ENCODE measurements around the gene EDC4. TPM values are rescaled to one million over a fixed set of nuclear protein-coding genes. Genes with fewer than 3 reads are reported as not detected.

EDC4 gene
- total RNA-seq, 1 experiment from 2014 or later = 43.5 TPM

DNA sequence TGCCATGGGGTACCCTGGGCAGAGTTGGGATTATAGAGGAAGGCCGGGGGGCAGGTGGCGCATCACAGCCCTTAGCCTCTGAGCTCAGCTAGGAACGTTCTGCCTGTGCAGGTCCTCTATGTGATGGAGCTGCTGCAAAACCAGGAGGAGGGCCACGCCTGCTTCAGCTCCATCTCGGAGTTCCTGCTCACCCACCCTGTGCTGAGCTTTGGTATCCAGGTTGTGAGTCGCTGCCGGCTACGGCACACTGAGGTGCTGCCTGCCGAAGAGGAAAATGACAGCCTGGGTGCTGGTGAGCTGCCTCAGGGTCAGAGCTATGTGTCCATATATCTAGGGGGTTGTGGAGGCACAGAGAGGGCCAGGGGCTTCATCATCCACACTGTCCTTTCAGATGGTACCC, 6.0 kb downstream of the EDC4 start:
- Histone ChIP-seq H3K4me1 (peaks cover 4% of the 10 kb centered on the region; the same call in 1 of the 2 replicates), H3K27ac (no peak overlapping the region), H3K4me3 (no peak overlapping the region), H3K36me3 (peaks cover 14% of the 10 kb centered on the region), H3K27me3 (no peaks in the 10 kb centered on the region), H3K9me3 (replicated peaks) (no peaks in the 10 kb centered on the region)
- no peak for DNase-seq

DNA sequence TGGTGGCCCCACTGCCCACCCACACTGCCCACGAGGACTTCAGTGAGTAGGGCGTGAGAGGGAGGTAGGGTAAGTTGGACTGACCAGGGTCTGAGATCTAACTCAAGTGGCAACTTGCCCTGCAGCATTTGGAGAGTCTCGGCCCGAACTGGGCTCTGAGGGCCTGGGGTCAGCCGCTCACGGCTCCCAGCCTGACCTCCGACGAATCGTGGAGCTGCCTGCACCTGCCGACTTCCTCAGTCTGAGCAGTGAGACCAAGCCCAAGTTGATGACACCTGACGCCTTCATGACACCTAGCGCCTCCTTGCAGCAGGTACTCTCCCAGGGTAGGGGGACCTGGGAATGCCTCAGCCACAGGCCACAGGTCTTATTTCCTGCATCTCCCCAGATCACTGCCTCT, 6.6 kb downstream of the EDC4 start:
- Histone ChIP-seq H3K9me3 (replicated peaks) (no peaks in the 10 kb centered on the region), H3K36me3 (peaks cover 17% of the 10 kb centered on the region), H3K27me3 (no peaks in the 10 kb centered on the region), H3K4me3 (no peak overlapping the region), H3K4me1 (peaks cover 4% of the 10 kb centered on the region; the same call in 1 of the 2 replicates), H3K27ac (no peak overlapping the region)
- DNase-seq = no peak

DNA sequence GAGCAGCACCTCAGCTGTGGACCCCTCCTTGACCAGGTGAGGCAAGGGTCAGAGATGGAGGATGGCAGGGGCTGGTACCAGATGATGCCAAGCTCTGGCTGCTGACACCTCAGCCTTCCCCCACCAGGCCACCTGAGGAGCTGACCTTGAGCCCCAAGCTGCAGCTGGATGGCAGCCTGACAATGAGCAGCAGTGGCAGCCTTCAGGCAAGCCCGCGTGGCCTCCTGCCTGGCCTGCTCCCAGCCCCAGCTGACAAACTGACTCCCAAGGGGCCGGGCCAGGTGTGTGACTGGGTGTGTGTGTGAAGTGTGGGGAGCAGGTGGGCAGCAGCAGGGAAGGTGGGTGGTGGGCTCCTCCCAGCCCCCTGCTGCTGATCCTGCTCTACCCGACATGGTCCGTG, 7.1 kb downstream of the EDC4 start:
- Histone ChIP-seq H3K36me3 (peaks cover 17% of the 10 kb centered on the region), H3K27me3 (no peaks in the 10 kb centered on the region), H3K9me3 (replicated peaks) (no peaks in the 10 kb centered on the region), H3K27ac (no peak overlapping the region), H3K4me3 (no peak overlapping the region), H3K4me1 (peaks cover 4% of the 10 kb centered on the region; the same call in 1 of the 2 replicates)
- DNase-seq = no peak

DNA sequence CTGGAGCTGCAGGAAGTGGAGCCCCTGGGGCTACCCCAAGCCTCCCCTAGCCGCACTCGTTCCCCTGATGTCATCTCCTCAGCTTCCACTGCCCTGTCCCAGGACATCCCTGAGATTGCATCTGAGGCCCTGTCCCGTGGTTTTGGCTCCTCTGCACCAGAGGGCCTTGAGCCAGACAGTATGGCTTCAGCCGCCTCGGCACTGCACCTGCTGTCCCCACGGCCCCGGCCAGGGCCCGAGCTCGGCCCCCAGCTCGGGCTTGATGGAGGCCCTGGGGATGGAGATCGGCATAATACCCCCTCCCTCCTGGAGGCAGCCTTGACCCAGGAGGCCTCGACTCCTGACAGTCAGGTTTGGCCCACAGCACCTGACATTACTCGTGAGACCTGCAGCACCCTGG, 7.7 kb downstream of the EDC4 start:
- Histone ChIP-seq H3K27me3 (no peaks in the 10 kb centered on the region), H3K4me1 (peaks cover 4% of the 10 kb centered on the region; the same call in 1 of the 2 replicates), H3K4me3 (no peak overlapping the region), H3K27ac (no peak overlapping the region), H3K9me3 (replicated peaks) (no peaks in the 10 kb centered on the region), H3K36me3 (peaks cover 17% of the 10 kb centered on the region)
- no peak for DNase-seq

DNA sequence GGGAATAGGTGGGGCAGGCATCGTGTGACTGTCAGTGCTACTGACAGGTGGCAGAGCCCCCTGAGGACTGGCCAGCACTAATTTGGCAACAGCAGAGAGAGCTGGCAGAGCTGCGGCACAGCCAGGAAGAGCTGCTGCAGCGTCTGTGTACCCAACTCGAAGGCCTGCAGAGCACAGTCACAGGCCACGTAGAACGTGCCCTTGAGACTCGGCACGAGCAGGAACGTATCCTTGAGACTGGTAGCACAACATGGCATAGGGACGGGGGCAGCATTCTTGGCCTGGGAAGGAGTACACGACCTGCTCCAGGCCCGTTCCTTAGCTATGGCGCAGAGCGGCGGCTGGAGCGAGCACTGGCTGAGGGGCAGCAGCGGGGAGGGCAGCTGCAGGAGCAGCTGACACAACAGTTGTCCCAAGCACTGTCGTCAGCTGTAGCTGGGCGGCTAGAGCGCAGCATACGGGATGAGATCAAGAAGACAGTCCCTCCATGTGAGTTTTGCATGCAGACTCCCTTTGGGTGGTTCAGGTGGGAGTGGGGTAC, 8.8 kb downstream of the EDC4 start:
- DNase-seq = peak; percentile 33 to 46
- no peaks in the 10 kb centered on the region for H3K27me3 ChIP-seq
- no peak overlapping the region for H3K4me3 ChIP-seq
- H3K4me1 ChIP-seq = peaks cover 4% of the 10 kb centered on the region; the same call in 1 of the 2 replicates
- peak overlapping the region; percentile 91 for H3K27ac ChIP-seq
- peaks cover 17% of the 10 kb centered on the region for H3K36me3 ChIP-seq
- H3K9me3 ChIP-seq (replicated peaks) = no peaks in the 10 kb centered on the region

DNA sequence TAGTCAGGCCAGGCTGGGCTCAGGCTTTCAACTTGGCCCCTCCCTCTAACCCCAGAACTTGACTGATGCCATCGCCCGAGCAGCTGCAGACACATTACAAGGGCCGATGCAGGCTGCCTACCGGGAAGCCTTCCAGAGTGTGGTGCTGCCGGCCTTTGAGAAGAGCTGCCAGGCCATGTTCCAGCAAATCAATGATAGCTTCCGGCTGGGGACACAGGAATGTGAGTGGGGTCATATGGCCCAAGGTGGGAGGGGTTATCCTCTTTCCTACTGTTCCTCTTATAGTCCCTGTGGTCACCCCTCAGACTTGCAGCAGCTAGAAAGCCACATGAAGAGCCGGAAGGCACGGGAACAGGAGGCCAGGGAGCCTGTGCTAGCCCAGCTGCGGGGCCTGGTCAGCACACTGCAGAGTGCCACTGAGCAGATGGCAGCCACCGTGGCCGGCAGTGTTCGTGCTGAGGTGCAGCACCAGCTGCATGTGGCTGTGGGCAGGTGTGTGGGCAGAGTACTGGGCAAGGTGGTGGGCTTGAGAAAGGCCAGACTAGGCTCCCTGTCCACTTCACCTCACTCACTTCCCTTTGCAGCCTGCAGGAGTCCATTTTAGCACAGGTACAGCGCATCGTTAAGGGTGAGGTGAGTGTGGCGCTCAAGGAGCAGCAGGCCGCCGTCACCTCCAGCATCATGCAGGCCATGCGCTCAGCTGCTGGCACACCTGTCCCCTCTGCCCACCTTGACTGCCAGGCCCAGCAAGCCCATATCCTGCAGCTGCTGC, 9.7 kb downstream of the EDC4 start:
- H3K36me3 ChIP-seq = peaks cover 17% of the 10 kb centered on the region
- H3K27ac ChIP-seq = peak overlapping the region; percentile 91

DNA sequence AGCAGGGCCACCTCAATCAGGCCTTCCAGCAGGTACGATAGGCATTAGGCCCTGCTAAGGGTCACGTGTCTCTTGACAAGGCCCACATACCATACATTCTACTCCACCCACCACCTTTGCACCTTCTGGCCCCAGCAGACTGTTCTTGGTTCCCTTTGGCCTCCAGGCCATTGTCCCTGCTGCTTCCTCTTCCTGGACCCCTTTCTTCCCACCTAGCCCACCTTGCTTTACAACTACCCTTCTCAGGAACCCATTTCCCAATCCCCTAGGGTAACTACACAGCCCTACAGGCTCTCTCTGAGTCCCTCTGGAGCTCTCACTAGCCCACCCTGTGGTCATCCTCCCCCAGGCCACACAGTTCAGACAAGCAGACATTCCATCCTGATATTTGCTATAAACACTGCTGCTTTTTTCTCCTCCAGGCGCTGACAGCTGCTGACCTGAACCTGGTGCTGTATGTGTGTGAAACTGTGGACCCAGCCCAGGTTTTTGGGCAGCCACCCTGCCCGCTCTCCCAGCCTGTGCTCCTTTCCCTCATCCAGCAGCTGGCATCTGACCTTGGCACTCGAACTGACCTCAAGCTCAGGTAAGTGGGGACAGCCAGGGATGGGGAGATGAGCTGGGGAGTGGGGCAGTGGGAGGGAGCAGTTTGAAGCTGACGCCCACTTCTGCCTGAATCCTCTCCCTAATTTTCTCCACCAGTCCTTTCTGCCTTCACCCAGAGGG, 10.5 kb downstream of the EDC4 start:
- H3K36me3 ChIP-seq = peaks cover 14% of the 10 kb centered on the region
- no peak for DNase-seq

More for the DNA sequence above, 9.7 kb downstream of the EDC4 start:
- no peak overlapping the region for H3K4me3 ChIP-seq
- peak; percentile 49 to 60 for DNase-seq
- no peaks in the 10 kb centered on the region for H3K9me3 ChIP-seq (replicated peaks)
- H3K4me1 ChIP-seq = peaks cover 4% of the 10 kb centered on the region; the same call in 1 of the 2 replicates
- H3K27me3 ChIP-seq = no peaks in the 10 kb centered on the region

DNA sequence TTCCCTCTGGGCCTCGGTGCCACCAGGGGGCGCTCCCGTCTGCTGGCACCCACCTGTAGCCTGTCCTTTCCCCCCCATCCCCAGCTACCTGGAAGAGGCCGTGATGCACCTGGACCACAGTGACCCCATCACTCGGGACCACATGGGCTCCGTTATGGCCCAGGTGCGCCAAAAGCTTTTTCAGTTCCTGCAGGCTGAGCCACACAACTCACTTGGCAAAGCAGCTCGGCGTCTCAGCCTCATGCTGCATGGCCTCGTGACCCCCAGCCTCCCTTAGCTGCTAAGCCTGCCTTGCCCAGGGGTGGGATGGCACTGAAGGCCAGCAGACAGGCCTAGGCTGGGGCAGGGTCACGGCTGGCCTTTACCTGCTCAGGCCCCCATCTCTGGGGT, 11.0 kb downstream of the EDC4 start:
- Histone ChIP-seq H3K4me3 (no peak overlapping the region), H3K4me1 (peaks cover 4% of the 10 kb centered on the region; the same call in 1 of the 2 replicates), H3K27ac (no peak overlapping the region), H3K36me3 (peaks cover 14% of the 10 kb centered on the region), H3K9me3 (replicated peaks) (no peaks in the 10 kb centered on the region), H3K27me3 (no peaks in the 10 kb centered on the region)
- DNase-seq = peak; percentile 26 to 45

More for the DNA sequence above, 10.5 kb downstream of the EDC4 start:
- Histone ChIP-seq H3K4me3 (no peak overlapping the region), H3K27ac (no peak overlapping the region), H3K9me3 (replicated peaks) (no peaks in the 10 kb centered on the region), H3K4me1 (peaks cover 4% of the 10 kb centered on the region; the same call in 1 of the 2 replicates), H3K27me3 (no peaks in the 10 kb centered on the region)

DNA sequence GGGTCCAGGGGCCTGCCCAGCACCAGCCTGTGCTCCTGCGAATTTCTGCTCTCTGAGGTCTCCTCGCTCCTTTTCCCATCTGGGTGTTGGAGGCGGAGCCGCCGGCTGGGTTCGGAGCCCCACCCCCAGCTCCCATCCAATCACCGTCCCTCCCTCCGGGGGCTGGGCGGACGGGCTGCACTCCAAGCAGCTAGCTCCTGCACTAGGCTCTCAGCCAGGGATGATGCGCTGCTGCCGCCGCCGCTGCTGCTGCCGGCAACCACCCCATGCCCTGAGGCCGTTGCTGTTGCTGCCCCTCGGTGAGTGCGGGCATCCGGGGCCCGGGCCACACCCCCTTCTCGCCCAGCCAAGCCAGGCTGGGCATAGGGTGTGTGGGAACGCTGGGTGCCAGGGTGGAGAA, 11.8 kb downstream of the EDC4 start, which contains the start of gene NRN1L:
Gene NRN1L (plus strand): TSS at position 202 of the 400 bp plus-strand sequence. CDS start 19 bp downstream, at position 221.
- peak; percentile 77 to 83 for DNase-seq
- H3K9me3 ChIP-seq (replicated peaks) = no peaks in the 10 kb centered on the region
- H3K27ac ChIP-seq = no peak within 1 kb of the TSS
- H3K27me3 ChIP-seq = no peaks in the 10 kb centered on the region
- H3K36me3 ChIP-seq = peaks cover 14% of the 10 kb centered on the region
- H3K4me3 ChIP-seq = no peak within 1 kb of the TSS
- H3K4me1 ChIP-seq = peaks cover 4% of the 10 kb centered on the region; the same call in 1 of the 2 replicates

DNA sequence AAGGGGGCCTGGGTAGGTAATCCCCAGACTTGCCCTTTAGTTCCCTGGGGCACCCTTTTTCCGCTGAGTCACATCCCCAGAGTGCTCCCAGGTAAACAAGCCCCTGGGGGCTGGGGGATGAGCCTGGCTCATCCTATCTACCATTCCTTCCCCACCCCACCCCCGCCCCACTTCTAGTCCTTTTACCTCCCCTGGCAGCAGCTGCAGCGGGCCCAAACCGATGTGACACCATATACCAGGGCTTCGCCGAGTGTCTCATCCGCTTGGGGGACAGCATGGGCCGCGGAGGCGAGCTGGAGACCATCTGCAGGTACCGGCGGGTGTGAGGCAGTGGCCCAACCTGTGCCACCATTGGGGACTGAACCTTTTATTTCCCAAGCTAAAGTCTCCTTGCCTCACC, 12.7 kb downstream of the EDC4 start:
- peaks cover 14% of the 10 kb centered on the region for H3K36me3 ChIP-seq
- no peaks in the 10 kb centered on the region for H3K27me3 ChIP-seq
- peaks cover 4% of the 10 kb centered on the region; the same call in 1 of the 2 replicates for H3K4me1 ChIP-seq
- no peak overlapping the region for H3K27ac ChIP-seq
- DNase-seq = no peak
- no peak overlapping the region for H3K4me3 ChIP-seq
- H3K9me3 ChIP-seq (replicated peaks) = no peaks in the 10 kb centered on the region

DNA sequence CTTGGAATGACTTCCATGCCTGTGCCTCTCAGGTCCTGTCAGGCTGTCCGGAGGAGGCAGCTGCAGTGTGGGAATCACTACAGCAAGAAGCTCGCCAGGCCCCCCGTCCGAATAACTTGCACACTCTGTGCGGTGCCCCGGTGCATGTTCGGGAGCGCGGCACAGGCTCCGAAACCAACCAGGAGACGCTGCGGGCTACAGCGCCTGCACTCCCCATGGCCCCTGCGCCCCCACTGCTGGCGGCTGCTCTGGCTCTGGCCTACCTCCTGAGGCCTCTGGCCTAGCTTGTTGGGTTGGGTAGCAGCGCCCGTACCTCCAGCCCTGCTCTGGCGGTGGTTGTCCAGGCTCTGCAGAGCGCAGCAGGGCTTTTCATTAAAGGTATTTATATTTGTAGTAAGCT, 13.1 kb downstream of the EDC4 start:
- Histone ChIP-seq H3K4me1 (peaks cover 4% of the 10 kb centered on the region; the same call in 1 of the 2 replicates), H3K9me3 (replicated peaks) (no peaks in the 10 kb centered on the region), H3K4me3 (no peak overlapping the region), H3K36me3 (peaks cover 12% of the 10 kb centered on the region), H3K27me3 (no peaks in the 10 kb centered on the region), H3K27ac (no peak overlapping the region)
- DNase-seq = no peak

DNA sequence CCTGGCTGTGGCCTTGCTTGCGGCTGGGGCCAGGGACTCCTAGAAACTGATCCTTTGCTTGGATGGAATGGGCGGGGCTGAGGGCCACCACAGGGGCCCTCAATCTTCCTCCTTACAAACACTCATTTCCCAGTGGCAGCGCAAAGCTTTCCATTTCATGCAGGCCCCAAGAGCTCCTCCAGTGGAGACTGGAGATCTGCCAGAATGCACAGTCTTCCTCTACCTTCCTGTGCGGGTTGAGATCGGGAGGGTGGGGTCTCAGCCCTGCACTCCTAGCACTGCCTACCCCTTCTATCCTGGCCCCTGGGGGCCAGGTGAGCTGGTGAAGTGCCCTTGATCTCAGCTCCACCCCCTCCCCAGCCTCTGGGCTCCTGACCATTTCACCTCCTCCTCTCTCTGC, 13.5 kb downstream of the EDC4 start:
- H3K36me3 ChIP-seq = peaks cover 8% of the 10 kb centered on the region
- DNase-seq = no peak

DNA sequence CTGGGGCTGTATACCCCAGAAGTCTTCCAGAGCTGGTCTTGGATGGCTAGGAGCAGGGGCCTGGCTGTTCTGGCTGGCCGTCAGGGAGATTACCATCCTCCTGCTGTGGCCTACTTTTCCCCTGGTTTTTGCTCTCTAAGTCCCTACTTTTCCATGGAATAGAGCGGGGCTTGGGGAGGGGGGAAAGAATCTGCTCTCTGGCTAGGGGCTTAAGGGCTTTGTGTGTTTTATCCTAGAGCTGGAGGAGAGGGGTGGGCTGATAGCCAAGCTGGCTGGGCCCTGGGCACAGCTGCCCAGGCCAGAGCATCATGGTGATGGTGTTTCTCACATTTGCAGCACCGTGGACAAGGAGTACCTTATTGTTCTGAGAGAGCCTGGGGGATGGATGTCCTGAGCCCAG, 15.5 kb downstream of the EDC4 start:
- no peak for DNase-seq
- Histone ChIP-seq H3K36me3 (peaks cover 6% of the 10 kb centered on the region), H3K27me3 (no peaks in the 10 kb centered on the region), H3K4me3 (no peak overlapping the region), H3K9me3 (replicated peaks) (no peaks in the 10 kb centered on the region), H3K4me1 (no peaks in the 10 kb centered on the region), H3K27ac (no peak overlapping the region)

More for the DNA sequence above, 13.5 kb downstream of the EDC4 start:
- Histone ChIP-seq H3K27me3 (no peaks in the 10 kb centered on the region), H3K27ac (no peak overlapping the region), H3K4me3 (no peak overlapping the region), H3K4me1 (peaks cover 4% of the 10 kb centered on the region; the same call in 1 of the 2 replicates), H3K9me3 (replicated peaks) (no peaks in the 10 kb centered on the region)

DNA sequence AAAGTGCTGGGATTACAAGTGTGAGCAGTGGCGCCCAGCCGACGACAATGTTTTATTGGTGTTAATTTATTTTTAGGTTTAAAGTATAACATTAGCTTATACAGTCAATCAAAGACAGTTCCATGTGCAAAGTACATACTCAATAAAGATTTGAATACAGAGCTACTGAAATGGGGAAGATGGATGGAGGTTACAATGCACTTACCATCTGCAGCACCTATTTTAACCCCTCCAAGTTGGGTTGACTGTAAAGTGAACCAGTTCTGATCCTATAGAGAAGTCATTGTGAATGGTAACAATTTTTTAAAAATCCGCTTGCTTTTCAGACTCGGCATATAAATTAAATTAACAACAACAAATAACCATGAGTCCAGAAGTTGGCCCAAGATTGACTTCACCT, 19.5 kb downstream of the EDC4 start:
- Histone ChIP-seq H3K27me3 (no peaks in the 10 kb centered on the region), H3K4me1 (no peaks in the 10 kb centered on the region), H3K36me3 (no peaks in the 10 kb centered on the region), H3K27ac (no peak overlapping the region), H3K9me3 (replicated peaks) (no peaks in the 10 kb centered on the region), H3K4me3 (peak overlapping the region; percentile 74)
- no peak for DNase-seq

Measured in SJCRH30 (cell line).